GM12878 (cell line): ENCODE measurements around the gene TMEM25. TPM values are rescaled to one million over a fixed set of nuclear protein-coding genes. Genes with fewer than 3 reads are reported as not detected.

Experiments used
- ATAC-seq: fragments of 200-7000 bp; cut with Tn5 transposase; 3 replicates; pipeline ENCODE4 v1.9.1; 2020; ENCODE audit warnings: mild to moderate bottlenecking, moderate library complexity
- BruUV-seq: library from RNA; stranded (reverse); fragments of 400-500 nt; replicated peaks from 2 replicates; lab custom pipeline; 2021; lab: Mats Ljungman, UMichigan
- CTCF ChIA-PET: fragments of 300-600 bp; sonication (Branson Sonifier 250); formaldehyde crosslinking; extraction: SDS; loops from one replicate; lab custom pipeline; 2021; ENCODE audit warnings: inconsistent platforms; lab: Yijun Ruan, JAX
- POLR2A ChIA-PET: fragments of 350-600 bp; formaldehyde crosslinking; extraction: SDS; loops from one replicate; lab custom pipeline; 2021; ENCODE audit warnings: inconsistent platforms; lab: Charles Lee
- RAD21 ChIA-PET: fragments of 300-600 bp; sonication (Branson Sonifier 250); formaldehyde crosslinking; loops from one replicate; lab custom pipeline; 2023; ENCODE audit warnings: antibody characterized with exemption; ENCODE audit not compliant: unreplicated experiment; lab: Charles Lee
- SMC1A ChIA-PET: fragments of 300-600 bp; sonication (Branson Sonifier 250); formaldehyde crosslinking; loops from one replicate; lab custom pipeline; 2023; ENCODE audit not compliant: unreplicated experiment, uncharacterized antibody; lab: Charles Lee
- DNase-seq: peaks from one replicate; pipeline ENCODE4 v3.0.0-alpha.2; 2011; ENCODE audit warnings: low read depth, low spot score
- FAIRE-seq: peaks from 3 replicates; lab custom pipeline; 2011; peaks lifted over from hg19 to GRCh38; lab: Jason Lieb, UNC
- H2AFZ ChIP-seq: 2 replicates; pipeline ENCODE4 v1.6.0; 2011; ENCODE audit warnings: low read depth, low read length, control low read depth; ENCODE audit not compliant: control insufficient read depth
- H3K27ac ChIP-seq: 2 replicates; pipeline ENCODE4 v1.5.1; 2011; ENCODE audit warnings: control low read depth; ENCODE audit not compliant: control insufficient read depth, insufficient read depth
- H3K27me3 ChIP-seq, 2 experiments: replicated peaks in 1 of 2; 2 replicates each; pipeline versions ENCODE4 v1.6.0 to v1.6.1; 2011; ENCODE audit warnings: low read length in 1 of 2; ENCODE audit not compliant: control insufficient read depth in 2 of 2, insufficient read depth in 2 of 2
- H3K36me3 ChIP-seq, 2 experiments: 2 replicates each; pipeline ENCODE4 v1.5.1; 2011; ENCODE audit warnings: low read length in 1 of 2; ENCODE audit not compliant: control insufficient read depth in 2 of 2, insufficient read depth in 2 of 2
- H3K4me1 ChIP-seq: 2 replicates; pipeline ENCODE4 v1.6.1; 2011; ENCODE audit warnings: mild to moderate bottlenecking, low read length, moderate library complexity, mixed read lengths; ENCODE audit not compliant: control insufficient read depth, insufficient read depth
- H3K4me2 ChIP-seq: 2 replicates; pipeline ENCODE4 v1.6.0; 2011; ENCODE audit warnings: control low read depth; ENCODE audit not compliant: control insufficient read depth, insufficient read depth
- H3K4me3 ChIP-seq: fragments of 200-600 bp; sonication (generic); 2 replicates; pipeline ENCODE4 v1.5.1; 2016
- H3K79me2 ChIP-seq: 2 replicates; pipeline ENCODE4 v1.6.0; 2011; ENCODE audit warnings: low read length; ENCODE audit not compliant: control insufficient read depth, insufficient read depth
- H3K9ac ChIP-seq: 2 replicates; pipeline ENCODE4 v1.8.0; 2011; ENCODE audit warnings: low read length, control low read depth, mixed read lengths; ENCODE audit not compliant: control insufficient read depth, insufficient read depth
- H3K9me3 ChIP-seq: replicated peaks from 3 replicates; pipeline ENCODE4 v1.5.1; 2011; ENCODE audit warnings: mild to moderate bottlenecking, low read length; ENCODE audit not compliant: control insufficient read depth, insufficient read depth
- H4K20me1 ChIP-seq: 2 replicates; pipeline ENCODE4 v1.6.0; 2011; ENCODE audit not compliant: control insufficient read depth, insufficient read depth
- ZNF217 ChIP-seq: fragments of 450-650 bp; IDR thresholded peaks from 2 replicates; pipeline ENCODE4 v1.6.1; 2017; ENCODE audit warnings: antibody characterized with exemption, mild to moderate bottlenecking
- WGBS: methylation state at CpG from one replicate; pipeline ENCODE4 v1.1.6; 2016; ENCODE audit warnings: low lambda C conversion rate; ENCODE audit not compliant: insufficient replicate concordance, insufficient coverage; ENCODE audit errors: missing lambda C conversion rate; 5-methylcytosine and 5-hydroxymethylcytosine counted together
- in situ Hi-C: fragments of 300-500 bp; cut with MboI; formaldehyde crosslinking; loops from 9 replicates; pipeline ENCODE4 v1.14.3; 2018; ENCODE audit warnings: mixed read lengths
- intact Hi-C: fragments of 100-400 bp; cut with micrococcal nuclease; formaldehyde crosslinking; loops from one replicate; pipeline ENCODE4 v1.14.2; 2022; ENCODE audit not compliant: unreplicated experiment
- polyA plus RNA-seq, 11 experiments: library from polyadenylated mRNA; depleted of rRNA in 4 of 11; unstranded in 6 of 11; stranded (reverse) in 5 of 11; fragments of >200 nt; fragmentation: Nextera tagmentation in 4 of 11; fragmentation: Illumina TruSeq in 1 of 11; extraction: Ambion mirVana in 4 of 11; extraction: Trizol in 1 of 11; gene quantifications; 1 replicate in 1 of 11; 2 replicates in 10 of 11; pipeline versions ENCODE4 v1.2.1 to v1.2.3, GENCODE V29; 2011 to 2016; ENCODE audit warnings: inconsistent platforms in 2 of 11, missing spikeins in 2 of 11, low read depth in 1 of 11
- total RNA-seq, 4 experiments: library from RNA; depleted of rRNA in 3 of 4; stranded (reverse); fragments of >200 nt in 3 of 4; fragmentation: Illumina TruSeq in 1 of 4; extraction: Trizol in 1 of 4; gene quantifications; 2 replicates each; pipeline versions ENCODE4 v1.2.1 to v1.2.3, GENCODE V29; 2013 to 2021
- TF ChIP-seq, protein P1 (sequence below): IDR thresholded peaks from 2 replicates; pipeline ENCODE4 v1.6.1; 2012; ENCODE audit warnings: improper control_type of control experiment, low read depth, low read length; ENCODE audit not compliant: insufficient replicate concordance
- TF ChIP-seq, protein P2 (sequence below): IDR thresholded peaks from 2 replicates; pipeline ENCODE4 v1.6.1; 2012; ENCODE audit warnings: low read depth, low read length, improper control_type of control experiment

Gene TMEM25
- total and polyA plus RNA-seq, 10 of the 15 experiments (the other 5 are each of a cell fraction or from before 2014, with no cell fraction given): 1.4 to 13.9 (median 7.8) TPM

DNA sequence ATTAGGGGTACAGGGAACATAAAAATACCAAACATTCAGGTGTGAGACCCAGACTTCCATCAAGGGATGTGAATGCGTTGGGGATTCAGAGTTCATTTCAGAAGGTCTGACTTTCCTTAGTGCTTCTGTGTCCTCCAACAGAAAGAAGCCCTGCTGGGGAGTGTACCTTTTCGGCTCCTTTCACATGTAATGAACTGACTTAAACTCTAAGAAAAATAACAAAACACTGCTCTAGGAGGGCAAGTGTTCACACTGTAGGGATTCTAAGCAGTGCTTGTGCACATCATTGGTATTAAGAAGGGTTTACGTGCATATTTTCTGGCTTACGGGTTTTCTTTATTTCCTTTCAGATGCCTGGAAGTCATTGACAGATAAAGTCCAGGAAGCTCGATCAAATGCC lies 19.4 kb upstream of the TMEM25 start:
- ChIA-PET RAD21 (no interaction called here), SMC1A (no interaction called here), CTCF (no interaction called here), POLR2A (no interaction called here)
- H3K36me3 ChIP-seq: peaks cover 6 to 32% of the 10 kb centered on the region in 2 experiments
- H4K20me1 ChIP-seq: no peaks in the 10 kb centered on the region
- H3K27me3 ChIP-seq: no peaks in the 10 kb centered on the region
- no peaks in the 10 kb centered on the region for H3K4me1 ChIP-seq
- no TSS peak for BruUV-seq
- H3K9me3 ChIP-seq: no peaks in the 10 kb centered on the region
- no peaks in the 10 kb centered on the region for H3K79me2 ChIP-seq
- ATAC-seq (no peak), FAIRE-seq (no peak), DNase-seq (no peak)
- H3K27ac ChIP-seq: no peak overlapping the region
- TF ChIP-seq ZNF217: no peak
- TF ChIP-seq, protein P1, sequence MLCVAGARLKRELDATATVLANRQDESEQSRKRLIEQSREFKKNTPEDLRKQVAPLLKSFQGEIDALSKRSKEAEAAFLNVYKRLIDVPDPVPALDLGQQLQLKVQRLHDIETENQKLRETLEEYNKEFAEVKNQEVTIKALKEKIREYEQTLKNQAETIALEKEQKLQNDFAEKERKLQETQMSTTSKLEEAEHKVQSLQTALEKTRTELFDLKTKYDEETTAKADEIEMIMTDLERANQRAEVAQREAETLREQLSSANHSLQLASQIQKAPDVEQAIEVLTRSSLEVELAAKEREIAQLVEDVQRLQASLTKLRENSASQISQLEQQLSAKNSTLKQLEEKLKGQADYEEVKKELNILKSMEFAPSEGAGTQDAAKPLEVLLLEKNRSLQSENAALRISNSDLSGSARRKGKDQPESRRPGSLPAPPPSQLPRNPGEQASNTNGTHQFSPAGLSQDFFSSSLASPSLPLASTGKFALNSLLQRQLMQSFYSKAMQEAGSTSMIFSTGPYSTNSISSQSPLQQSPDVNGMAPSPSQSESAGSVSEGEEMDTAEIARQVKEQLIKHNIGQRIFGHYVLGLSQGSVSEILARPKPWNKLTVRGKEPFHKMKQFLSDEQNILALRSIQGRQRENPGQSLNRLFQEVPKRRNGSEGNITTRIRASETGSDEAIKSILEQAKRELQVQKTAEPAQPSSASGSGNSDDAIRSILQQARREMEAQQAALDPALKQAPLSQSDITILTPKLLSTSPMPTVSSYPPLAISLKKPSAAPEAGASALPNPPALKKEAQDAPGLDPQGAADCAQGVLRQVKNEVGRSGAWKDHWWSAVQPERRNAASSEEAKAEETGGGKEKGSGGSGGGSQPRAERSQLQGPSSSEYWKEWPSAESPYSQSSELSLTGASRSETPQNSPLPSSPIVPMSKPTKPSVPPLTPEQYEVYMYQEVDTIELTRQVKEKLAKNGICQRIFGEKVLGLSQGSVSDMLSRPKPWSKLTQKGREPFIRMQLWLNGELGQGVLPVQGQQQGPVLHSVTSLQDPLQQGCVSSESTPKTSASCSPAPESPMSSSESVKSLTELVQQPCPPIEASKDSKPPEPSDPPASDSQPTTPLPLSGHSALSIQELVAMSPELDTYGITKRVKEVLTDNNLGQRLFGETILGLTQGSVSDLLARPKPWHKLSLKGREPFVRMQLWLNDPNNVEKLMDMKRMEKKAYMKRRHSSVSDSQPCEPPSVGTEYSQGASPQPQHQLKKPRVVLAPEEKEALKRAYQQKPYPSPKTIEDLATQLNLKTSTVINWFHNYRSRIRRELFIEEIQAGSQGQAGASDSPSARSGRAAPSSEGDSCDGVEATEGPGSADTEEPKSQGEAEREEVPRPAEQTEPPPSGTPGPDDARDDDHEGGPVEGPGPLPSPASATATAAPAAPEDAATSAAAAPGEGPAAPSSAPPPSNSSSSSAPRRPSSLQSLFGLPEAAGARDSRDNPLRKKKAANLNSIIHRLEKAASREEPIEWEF: no peak
- TF ChIP-seq, protein P2, sequence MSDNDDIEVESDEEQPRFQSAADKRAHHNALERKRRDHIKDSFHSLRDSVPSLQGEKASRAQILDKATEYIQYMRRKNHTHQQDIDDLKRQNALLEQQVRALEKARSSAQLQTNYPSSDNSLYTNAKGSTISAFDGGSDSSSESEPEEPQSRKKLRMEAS: no peak
- no peak overlapping the region for H3K9ac ChIP-seq
- H3K4me2 ChIP-seq: no peak overlapping the region
- intact Hi-C loops (no loop called here), in situ Hi-C loops (no loop called here)
- no peak overlapping the region for H2AFZ ChIP-seq
- H3K4me3 ChIP-seq: no peak overlapping the region
- 100% methylated on average over 5 of the region's 5 CpGs for WGBS
